Measurements from ENCODE around the gene TNNT1.

The TNNT1 gene

DNA sequence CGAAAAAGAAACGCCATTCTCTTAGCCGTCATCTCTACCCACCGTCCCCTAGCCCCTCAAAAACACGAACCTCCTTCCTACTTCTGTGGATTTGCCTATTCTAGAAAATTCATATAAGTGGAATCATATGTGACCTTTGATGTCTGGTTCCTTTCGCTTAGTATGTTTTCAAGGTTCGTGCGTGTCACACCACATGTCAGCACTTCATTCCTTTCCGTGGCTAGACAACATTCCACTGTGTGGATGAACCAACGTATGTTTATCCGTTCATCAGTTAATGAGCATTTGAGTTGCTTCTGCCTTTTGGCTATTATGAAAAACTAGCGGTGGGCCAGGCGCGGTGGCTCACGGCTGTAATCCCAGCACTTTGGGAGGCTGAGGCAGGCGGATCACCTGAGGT is 17.6 kb downstream of the TNNT1 start:
- H3K9me3 ChIP-seq (replicated peaks; ENCODE audit: insufficient read depth, low read length), result no peaks in the 10 kb centered on the region
- H3K4me2 ChIP-seq (ENCODE audit: low read depth, low read length), result no peak overlapping the region
- H3K4me1 ChIP-seq (ENCODE audit: low read length), result 0 out of 2 replicates have a peak, but pooled peaks cover 3% of the 10 kb centered on the region
- no peaks in the 10 kb centered on the region for H3K9me2 ChIP-seq (replicated peaks; ENCODE audit: insufficient read depth, low read length)
- H2AFZ ChIP-seq (ENCODE audit: low read length), result no peak overlapping the region
- H3K9ac ChIP-seq (ENCODE audit: low read length), result no peak overlapping the region
- peaks cover 5% of the 10 kb centered on the region; the same call in 1 of the 2 replicates for H3F3A ChIP-seq (ENCODE audit: insufficient read depth, low read length)
- peaks cover 84% of the 10 kb centered on the region for H3K27me3 ChIP-seq (replicated peaks; ENCODE audit: insufficient read depth, low read length)
- no peak for DNase-seq
- TF ChIP-seq EZH2 (optimal IDR thresholded peaks at IDR 0.05; ENCODE audit: low read depth, low read length), result no peak
- TF ChIP-seq, protein P1, sequence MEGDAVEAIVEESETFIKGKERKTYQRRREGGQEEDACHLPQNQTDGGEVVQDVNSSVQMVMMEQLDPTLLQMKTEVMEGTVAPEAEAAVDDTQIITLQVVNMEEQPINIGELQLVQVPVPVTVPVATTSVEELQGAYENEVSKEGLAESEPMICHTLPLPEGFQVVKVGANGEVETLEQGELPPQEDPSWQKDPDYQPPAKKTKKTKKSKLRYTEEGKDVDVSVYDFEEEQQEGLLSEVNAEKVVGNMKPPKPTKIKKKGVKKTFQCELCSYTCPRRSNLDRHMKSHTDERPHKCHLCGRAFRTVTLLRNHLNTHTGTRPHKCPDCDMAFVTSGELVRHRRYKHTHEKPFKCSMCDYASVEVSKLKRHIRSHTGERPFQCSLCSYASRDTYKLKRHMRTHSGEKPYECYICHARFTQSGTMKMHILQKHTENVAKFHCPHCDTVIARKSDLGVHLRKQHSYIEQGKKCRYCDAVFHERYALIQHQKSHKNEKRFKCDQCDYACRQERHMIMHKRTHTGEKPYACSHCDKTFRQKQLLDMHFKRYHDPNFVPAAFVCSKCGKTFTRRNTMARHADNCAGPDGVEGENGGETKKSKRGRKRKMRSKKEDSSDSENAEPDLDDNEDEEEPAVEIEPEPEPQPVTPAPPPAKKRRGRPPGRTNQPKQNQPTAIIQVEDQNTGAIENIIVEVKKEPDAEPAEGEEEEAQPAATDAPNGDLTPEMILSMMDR (IDR thresholded peaks at IDR 0.05; ENCODE audit: low read length), result no peak
- no peak for TF ChIP-seq EZH2phosphoT487 (IDR thresholded peaks at IDR 0.05; ENCODE audit: low read length)
- no peak overlapping the region for H3K27ac ChIP-seq (ENCODE audit: low read length)
- no peaks in the 10 kb centered on the region for H3K36me3 ChIP-seq (replicated peaks; ENCODE audit: insufficient read depth, low read length)
- no peak overlapping the region for H3K4me3 ChIP-seq (ENCODE audit: low read length)
- H4K20me1 ChIP-seq (ENCODE audit: insufficient read depth, low read length), result no peaks in the 10 kb centered on the region
- H3K79me2 ChIP-seq (ENCODE audit: low read length), result no peaks in the 10 kb centered on the region

DNA sequence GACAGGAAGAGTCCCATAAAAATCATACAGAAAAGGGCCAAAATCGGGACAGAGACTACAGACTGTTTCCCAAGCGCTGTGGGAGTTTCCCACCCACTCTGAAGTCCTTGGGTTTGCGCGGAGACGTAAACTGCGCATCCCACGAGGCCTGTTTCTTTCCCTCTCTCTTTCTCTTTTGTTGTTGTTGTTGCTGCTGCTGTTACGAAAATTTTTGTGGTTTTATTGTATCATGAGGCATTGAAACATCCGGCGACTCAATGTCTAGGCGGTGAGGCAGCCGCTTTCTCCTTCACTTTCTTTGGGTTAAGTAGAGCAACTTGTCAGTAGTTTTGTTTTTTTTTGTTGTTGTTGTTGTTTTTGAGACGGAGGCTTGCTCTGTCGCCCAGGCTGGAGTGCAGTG is 30.0 kb downstream of the TNNT1 start:
- Histone ChIP-seq H2AFZ (ENCODE audit: low read length) (no peak overlapping the region), H3K4me3 (ENCODE audit: low read length) (no peak overlapping the region), H3K4me2 (ENCODE audit: low read depth, low read length) (no peak overlapping the region)

DNA sequence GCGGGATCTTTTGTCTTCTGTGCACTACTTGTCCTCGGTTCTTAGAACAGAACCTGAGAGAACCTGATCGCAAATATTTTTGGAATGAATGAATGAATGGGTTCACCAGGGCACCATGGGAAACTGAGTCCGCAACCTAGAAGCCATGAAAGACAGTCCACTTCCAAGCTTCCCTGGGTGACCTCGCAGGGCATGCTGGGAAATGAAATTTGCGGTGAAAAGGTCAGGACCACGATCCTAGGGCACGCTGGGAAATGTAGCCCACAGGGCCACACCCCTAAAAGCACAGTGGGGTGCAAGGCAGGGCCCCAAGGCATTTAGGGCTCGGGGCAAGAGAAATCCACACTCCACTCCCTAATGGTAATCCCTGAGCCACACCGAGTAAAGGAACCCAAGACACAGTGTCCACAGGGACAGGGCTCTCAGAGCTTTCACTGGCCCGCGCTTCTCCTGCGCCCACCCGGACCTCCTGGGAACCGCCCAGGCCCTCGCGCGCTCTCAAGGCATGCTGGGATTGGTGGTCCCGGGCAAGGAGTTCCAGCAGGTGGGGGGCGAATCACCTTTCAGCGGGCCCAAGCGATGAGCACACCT is 30.5 kb downstream of the TNNT1 start:
- peaks cover 36% of the 10 kb centered on the region for H3K79me2 ChIP-seq (ENCODE audit: low read length)
- H3K4me2 ChIP-seq (ENCODE audit: low read depth, low read length), result peak overlapping the region; percentile 74
- no peaks in the 10 kb centered on the region for H3K9me2 ChIP-seq (replicated peaks; ENCODE audit: insufficient read depth, low read length)
- no peak for TF ChIP-seq EZH2 (optimal IDR thresholded peaks at IDR 0.05; ENCODE audit: low read depth, low read length)
- TF ChIP-seq EZH2phosphoT487 (IDR thresholded peaks at IDR 0.05; ENCODE audit: low read length), result no peak
- TF ChIP-seq, protein P1 (IDR thresholded peaks at IDR 0.05; ENCODE audit: low read length), result no peak
- no peaks in the 10 kb centered on the region for H4K20me1 ChIP-seq (ENCODE audit: insufficient read depth, low read length)
- H3K9ac ChIP-seq (ENCODE audit: low read length), result no peak overlapping the region
- H3K4me3 ChIP-seq (ENCODE audit: low read length), result peak overlapping the region; percentile 81; the same call in 1 of the 2 replicates
- no peaks in the 10 kb centered on the region for H3K9me3 ChIP-seq (replicated peaks; ENCODE audit: insufficient read depth, low read length)
- 0 out of 2 replicates have a peak, but pooled peaks cover 4% of the 10 kb centered on the region for H3F3A ChIP-seq (ENCODE audit: insufficient read depth, low read length)
- H3K4me1 ChIP-seq (ENCODE audit: low read length), result peaks cover 10% of the 10 kb centered on the region; the same call in 1 of the 2 replicates
- no peak for DNase-seq
- H3K36me3 ChIP-seq (replicated peaks; ENCODE audit: insufficient read depth, low read length), result no peaks in the 10 kb centered on the region
- peak overlapping the region; percentile 83 for H2AFZ ChIP-seq (ENCODE audit: low read length)
- no peak overlapping the region for H3K27ac ChIP-seq (ENCODE audit: low read length)
- H3K27me3 ChIP-seq (replicated peaks; ENCODE audit: insufficient read depth, low read length), result peaks cover 45% of the 10 kb centered on the region

More for the DNA sequence above, 30.0 kb downstream of the TNNT1 start:
- no peak overlapping the region for H3K9ac ChIP-seq (ENCODE audit: low read length)
- peaks cover 10% of the 10 kb centered on the region; the same call in 1 of the 2 replicates for H3K4me1 ChIP-seq (ENCODE audit: low read length)
- H3F3A ChIP-seq (ENCODE audit: insufficient read depth, low read length), result 0 out of 2 replicates have a peak, but pooled peaks cover 4% of the 10 kb centered on the region
- H3K27me3 ChIP-seq (replicated peaks; ENCODE audit: insufficient read depth, low read length), result peaks cover 48% of the 10 kb centered on the region
- H3K27ac ChIP-seq (ENCODE audit: low read length), result no peak overlapping the region
- no peak for DNase-seq
- peaks cover 30% of the 10 kb centered on the region for H3K79me2 ChIP-seq (ENCODE audit: low read length)
- no peak for TF ChIP-seq EZH2phosphoT487 (IDR thresholded peaks at IDR 0.05; ENCODE audit: low read length)
- H3K9me3 ChIP-seq (replicated peaks; ENCODE audit: insufficient read depth, low read length), result no peaks in the 10 kb centered on the region
- H4K20me1 ChIP-seq (ENCODE audit: insufficient read depth, low read length), result no peaks in the 10 kb centered on the region
- H3K36me3 ChIP-seq (replicated peaks; ENCODE audit: insufficient read depth, low read length), result no peaks in the 10 kb centered on the region
- no peaks in the 10 kb centered on the region for H3K9me2 ChIP-seq (replicated peaks; ENCODE audit: insufficient read depth, low read length)
